ENCODE data around the gene TCEAL8. TPM values are rescaled to one million over a fixed set of nuclear protein-coding genes. Genes with fewer than 3 reads are reported as not detected.
"Not testable (repeated sequence)": the region's sequence is repeated elsewhere in the genome, so short reads cannot be mapped to it uniquely, and the experiment has no call there.

Gene TCEAL8
- total RNA-seq, 2 donors from 2014 or later = 47.8 to 66.6 TPM

- TF ChIP-seq CTCF (IDR thresholded peaks at IDR 0.05) = no peak
- Histone ChIP-seq H3K9me3 (no peaks in the 10 kb centered on the region), H3K4me1 (peaks cover 0 to 10% of the 10 kb centered on the region in 2 donors), H3K36me3 (no peaks in the 10 kb centered on the region), H3K27me3 (no peaks in the 10 kb centered on the region), H3K4me3 (peak overlapping the region; percentile 58 to 61), H3K27ac (peak overlapping the region; percentile 88 to 95)
- DNase-seq (ENCODE audit: low spot score) = no peak
Observed at GRCh38 chrX:103253608-103254007, 1.3 kb downstream of the TCEAL8 start.

GRCh38 chrX:103250977-103251376 lies 4.0 kb downstream of the TCEAL8 start:
- Histone ChIP-seq H3K27me3 (no peaks in the 10 kb centered on the region), H3K9me3 (no peaks in the 10 kb centered on the region), H3K4me1 (peaks cover 0 to 10% of the 10 kb centered on the region in 2 donors), H3K36me3 (no peaks in the 10 kb centered on the region), H3K4me3 (no peak overlapping the region), H3K27ac (no peak overlapping the region)
- no peak for TF ChIP-seq CTCF (IDR thresholded peaks at IDR 0.05)
- DNase-seq (ENCODE audit: low spot score) = no peak

- DNase-seq (ENCODE audit: low spot score) = no peak
- Histone ChIP-seq H3K36me3 (no peaks in the 10 kb centered on the region), H3K27ac (no peak overlapping the region), H3K27me3 (no peaks in the 10 kb centered on the region), H3K4me1 (peaks cover 0 to 10% of the 10 kb centered on the region in 2 donors), H3K9me3 (no peaks in the 10 kb centered on the region), H3K4me3 (no peak overlapping the region)
- no peak for TF ChIP-seq CTCF (IDR thresholded peaks at IDR 0.05)
Observed at GRCh38 chrX:103249805-103250204, 5.2 kb downstream of the TCEAL8 start.

- no peak overlapping the region for H3K27ac ChIP-seq
- no peak overlapping the region for H3K4me3 ChIP-seq
- no peak for DNase-seq (ENCODE audit: low spot score)
- no peaks in the 10 kb centered on the region for H3K27me3 ChIP-seq
- peaks cover 0 to 10% of the 10 kb centered on the region in 2 donors for H3K4me1 ChIP-seq
- TF ChIP-seq CTCF (IDR thresholded peaks at IDR 0.05) = peak in 1 of 2 donors; percentile 59
- H3K9me3 ChIP-seq = no peaks in the 10 kb centered on the region
- H3K36me3 ChIP-seq = no peaks in the 10 kb centered on the region
Observed at GRCh38 chrX:103248553-103248952, 6.4 kb downstream of the TCEAL8 start.

GRCh38 chrX:103240155-103240554 lies 14.8 kb downstream of the TCEAL8 start:
- no peak for TF ChIP-seq CTCF (IDR thresholded peaks at IDR 0.05)
- DNase-seq (ENCODE audit: low spot score) = no peak
- H3K27ac ChIP-seq = no peak overlapping the region
- H3K9me3 ChIP-seq = no peaks in the 10 kb centered on the region
- H3K27me3 ChIP-seq = no peaks in the 10 kb centered on the region
- H3K4me1 ChIP-seq = no peaks in the 10 kb centered on the region
- no peak overlapping the region for H3K4me3 ChIP-seq
- H3K36me3 ChIP-seq = no peaks in the 10 kb centered on the region

- no peaks in the 10 kb centered on the region for H3K9me3 ChIP-seq
- no peak overlapping the region for H3K4me3 ChIP-seq
- DNase-seq (ENCODE audit: low spot score) = no peak
- H3K27me3 ChIP-seq = no peaks in the 10 kb centered on the region
- H3K36me3 ChIP-seq = no peaks in the 10 kb centered on the region
- no peaks in the 10 kb centered on the region for H3K4me1 ChIP-seq
- H3K27ac ChIP-seq = no peak overlapping the region
- no peak for TF ChIP-seq CTCF (IDR thresholded peaks at IDR 0.05)
Observed at GRCh38 chrX:103236296-103236695, 18.7 kb downstream of the TCEAL8 start.

GRCh38 chrX:103235608-103236007 lies 19.3 kb downstream of the TCEAL8 start:
- H3K36me3 ChIP-seq; H3K27ac ChIP-seq; H3K4me1 ChIP-seq; H3K4me3 ChIP-seq; DNase-seq (ENCODE audit: low spot score); H3K9me3 ChIP-seq; H3K27me3 ChIP-seq: not testable (repeated sequence)

Data from right atrium auricular region (tissue), 2 donors.